Embryonic facial prominence (tissue), 1 donor: Measurements from ENCODE around the gene RBM39.
"Not testable (repeated sequence)": the region's sequence is repeated elsewhere in the genome, so short reads cannot be mapped to it uniquely, and the experiment has no call there.

Experiments used
- DNase-seq: peaks from one replicate; pipeline ENCODE4 v3.0.0-alpha.2; 2016; ENCODE audit errors: extremely low spot score

The RBM39 gene

GRCh38 chr20:35706591-35707529 lies 35.2 kb downstream of the RBM39 start:
- DNase-seq: not testable (repeated sequence)

DNA sequence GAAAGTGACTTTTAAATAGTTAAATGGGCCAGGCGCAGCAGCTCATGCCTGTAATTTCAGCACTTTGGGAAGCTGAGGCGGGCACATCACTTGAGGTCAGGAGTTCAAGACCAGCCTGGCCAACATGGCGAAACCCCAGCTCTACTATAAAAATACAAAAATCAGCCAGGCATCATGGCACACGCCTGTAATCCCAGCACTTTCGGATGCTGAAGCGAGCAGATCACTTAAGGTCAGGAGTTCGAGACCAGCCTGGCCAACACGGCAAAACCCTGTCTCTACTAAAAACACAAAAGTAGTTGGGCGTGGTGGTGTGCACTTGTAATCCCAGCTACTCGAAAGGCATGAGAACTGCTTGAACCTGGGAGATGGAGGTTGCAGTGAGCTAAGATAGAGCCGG lies 36.2 kb downstream of the RBM39 start:
- DNase-seq: not testable (repeated sequence)

DNA sequence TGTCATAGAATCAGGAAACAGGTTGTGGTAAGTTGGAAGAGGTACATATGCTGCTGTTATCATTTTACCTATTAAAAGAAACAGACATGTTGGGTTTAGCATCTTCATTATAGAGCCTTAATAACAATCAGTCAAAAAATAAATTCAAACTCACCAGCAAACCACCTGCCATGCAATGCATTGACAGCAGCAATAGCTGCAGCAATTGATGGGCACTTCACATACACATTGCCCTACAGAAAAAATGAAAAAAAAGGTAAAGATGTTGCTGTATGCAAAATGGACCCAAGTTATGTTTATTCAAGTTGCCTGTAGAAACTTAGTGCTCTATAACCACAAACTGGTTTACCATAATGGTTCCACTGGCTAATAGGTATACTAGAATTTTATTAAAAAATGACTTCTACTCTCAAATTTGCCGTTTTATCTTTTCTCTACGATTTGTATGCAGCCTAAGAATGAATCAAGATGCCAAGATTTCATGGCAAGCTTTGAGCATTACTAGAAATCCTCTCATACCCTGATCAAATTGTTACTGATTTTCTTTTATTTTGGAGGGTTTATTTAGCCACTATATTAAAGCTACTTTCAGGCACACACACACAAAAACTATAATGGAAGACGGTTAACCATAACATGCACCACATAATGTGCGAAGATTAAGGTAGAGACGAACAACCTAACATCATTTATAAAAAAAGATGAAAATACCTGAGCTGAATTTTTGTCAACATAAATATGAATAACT lies 37.4 kb downstream of the RBM39 start:
- DNase-seq: no peak

- no peak for DNase-seq
Observed at GRCh38 chr20:35702824-35703695, 39.0 kb downstream of the RBM39 start.

DNA sequence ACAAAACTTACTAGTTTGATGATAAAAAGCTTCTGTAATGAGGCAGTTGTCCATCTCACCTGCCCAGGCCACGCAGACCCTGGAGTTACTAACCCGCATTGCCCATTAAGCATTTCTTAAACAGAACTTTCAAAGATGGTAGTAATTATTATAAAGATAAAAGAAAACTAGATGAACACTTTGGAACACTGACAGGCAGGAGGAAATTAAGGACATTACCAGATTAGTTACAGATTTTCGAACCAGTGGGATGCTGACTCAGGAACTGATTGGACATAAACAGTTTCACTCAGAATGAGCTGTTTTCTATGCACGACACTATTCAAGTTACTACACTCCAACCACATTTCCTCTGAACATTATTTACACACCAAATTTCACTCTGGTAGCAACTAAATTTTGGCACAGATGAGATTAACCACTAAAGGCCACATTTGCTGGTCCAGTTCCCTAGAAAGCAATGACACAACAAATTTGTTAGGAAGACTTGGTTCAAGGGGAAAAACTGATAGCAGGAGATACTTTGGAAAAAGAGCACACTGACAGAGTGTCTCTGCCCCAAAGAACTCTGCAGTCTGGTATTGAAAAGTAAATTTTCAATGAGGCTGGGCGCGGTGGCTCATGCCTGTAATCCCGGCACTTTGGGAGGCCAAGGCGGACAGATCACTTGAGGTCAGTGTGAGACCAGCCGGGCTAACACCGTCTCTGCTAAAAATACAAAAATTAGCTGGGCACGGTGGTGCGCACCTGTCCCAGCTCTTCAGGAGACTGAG lies 39.8 kb downstream of the RBM39 start:
- no peak for DNase-seq

GRCh38 chr20:35700625-35701148 lies 41.4 kb downstream of the RBM39 start:
- no peak for DNase-seq

DNA sequence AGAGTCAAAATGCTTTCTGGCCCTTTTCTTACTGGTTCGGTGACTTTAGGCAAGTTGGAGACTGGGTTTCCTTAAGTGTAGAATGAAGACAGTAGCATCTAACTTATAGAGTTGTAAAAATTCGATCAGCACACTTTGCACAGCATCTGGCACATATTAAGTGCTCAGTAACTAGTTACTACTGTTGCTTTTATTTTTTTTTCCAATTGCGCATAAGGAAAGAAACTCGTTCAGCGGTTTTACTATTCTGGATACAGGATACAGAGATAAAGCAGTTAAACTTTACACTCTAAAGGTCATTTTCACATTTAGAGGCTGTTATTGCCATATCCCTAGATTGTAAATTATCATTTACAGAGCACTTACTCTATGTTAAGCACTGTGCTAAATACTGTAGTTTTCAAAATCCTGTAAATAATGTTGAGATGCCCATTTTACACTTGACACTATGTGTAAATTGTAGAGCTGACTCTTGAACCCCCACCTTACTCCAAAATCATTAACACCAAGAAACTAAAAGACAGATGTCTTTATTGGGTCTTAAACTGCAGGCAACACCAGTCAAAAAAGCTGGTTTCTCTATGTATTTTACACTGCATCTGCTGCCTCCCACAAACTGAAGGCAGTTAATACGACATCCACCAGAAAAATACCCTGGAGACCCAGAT lies 42.0 kb downstream of the RBM39 start:
- no peak for DNase-seq

DNA sequence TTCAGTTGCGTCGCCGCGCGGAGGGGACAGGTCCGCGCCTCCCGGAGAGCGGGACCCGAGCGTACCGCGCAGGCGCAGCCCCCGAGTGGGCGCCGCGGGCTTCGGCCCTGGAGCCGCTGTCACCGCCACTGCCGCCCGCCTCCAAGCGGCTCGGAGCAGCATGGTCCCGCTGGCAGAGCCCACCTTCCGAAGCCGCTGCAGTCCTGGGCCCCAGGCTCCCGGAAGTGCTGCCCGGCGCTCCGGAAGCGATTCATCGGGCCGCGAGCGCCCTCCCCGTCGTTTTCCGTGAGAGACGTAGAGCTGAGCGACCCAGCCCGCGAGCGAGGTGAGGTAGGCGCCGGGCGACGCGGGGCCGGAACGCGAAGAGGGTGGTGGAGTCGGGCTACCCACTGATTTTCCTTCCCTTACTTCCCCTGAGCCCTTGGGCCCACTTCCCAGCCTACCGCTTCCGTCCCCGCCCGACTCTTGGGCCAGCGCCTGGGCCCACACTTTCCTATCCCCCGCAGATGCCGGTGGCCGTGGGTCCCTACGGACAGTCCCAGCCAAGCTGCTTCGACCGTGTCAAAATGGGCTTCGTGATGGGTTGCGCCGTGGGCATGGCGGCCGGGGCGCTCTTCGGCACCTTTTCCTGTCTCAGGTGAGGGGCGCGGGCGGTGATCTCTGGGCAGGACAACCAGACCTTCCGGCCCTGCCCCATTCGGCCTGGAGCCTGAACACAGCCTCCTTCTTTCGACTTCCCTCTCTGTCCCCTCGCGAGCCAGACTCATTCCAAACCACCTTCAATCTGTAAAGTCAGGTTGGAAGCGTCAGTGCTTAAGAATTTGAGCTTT lies 42.7 kb downstream of the RBM39 start, which contains the start of the genes NFS1 and ROMO1:
TSS of gene NFS1 (minus strand) at position 226 of the 830 bp plus-strand sequence. CDS start at position 162, 64 bp downstream.
TSS of gene ROMO1 (plus strand) at position 279 of the 830 bp plus-strand sequence. CDS start at position 507, 228 bp downstream.
- peak; percentile 76 for DNase-seq

DNA sequence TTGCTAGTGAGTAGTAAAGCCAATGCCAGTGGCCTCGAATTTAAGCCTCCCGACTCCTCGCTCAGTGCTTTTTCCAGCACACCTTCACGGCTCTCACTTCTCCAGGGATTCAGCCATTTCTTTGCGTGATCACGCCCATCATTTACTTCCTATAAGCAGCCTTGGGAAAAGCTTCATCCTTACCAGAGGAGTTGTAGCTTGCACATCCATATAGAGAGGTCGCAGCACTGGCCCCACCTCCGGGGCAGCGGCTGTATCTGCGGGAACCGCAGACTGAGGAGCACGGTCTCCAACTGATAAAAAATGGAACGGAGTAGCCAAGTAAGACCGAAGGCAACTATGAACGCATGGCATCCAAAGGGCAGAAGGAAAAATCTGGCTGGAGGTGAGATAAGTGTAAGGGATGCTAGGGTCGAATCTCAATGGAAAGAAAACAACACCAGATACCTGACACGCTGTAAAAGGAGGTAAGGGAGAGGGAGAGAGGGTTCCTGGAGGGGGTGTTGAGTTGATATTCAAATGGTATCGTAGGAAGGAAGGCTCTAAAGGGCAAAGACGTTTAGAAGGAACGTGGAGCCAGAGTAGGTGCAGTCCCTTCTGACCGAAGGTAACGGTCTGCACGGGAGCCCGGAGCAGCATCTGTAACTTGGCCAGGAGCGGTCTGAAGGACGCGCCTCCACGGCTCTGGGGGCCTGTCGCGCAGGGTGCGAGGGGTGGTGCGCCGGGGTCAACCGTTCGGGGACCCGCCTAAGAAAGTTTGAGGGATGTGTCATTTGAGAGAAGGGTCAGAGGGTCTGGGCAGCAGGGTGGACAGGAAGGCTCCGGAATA lies 43.5 kb downstream of the RBM39 start:
- no peak for DNase-seq

DNA sequence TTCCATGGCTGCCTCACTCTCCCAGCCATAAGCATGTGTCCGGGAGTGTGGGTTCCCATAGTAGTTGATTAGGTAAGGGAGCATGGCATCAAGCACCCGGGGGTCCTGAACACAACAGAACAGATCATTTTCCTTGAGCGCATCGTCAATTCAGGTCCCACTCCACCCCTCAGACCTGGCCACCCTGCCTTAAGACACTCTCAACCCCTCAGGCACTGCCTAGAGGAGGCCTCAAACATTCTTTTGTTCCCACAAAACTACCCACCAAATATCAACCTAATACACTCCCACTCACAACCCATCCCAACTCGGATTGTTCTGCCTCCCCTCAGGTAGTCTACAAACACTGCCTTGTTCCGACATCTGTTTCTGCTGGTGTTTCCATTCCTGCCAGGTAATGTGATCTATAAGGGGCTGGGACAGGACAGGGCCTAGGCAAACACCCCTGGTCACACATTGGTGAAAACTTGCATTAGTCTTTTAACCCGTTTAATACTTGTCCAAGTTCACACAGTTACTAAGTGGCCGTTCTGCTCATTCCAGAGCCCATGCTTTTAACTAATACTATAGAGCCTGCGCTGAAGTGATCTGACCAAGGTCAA lies 44.3 kb downstream of the RBM39 start:
- DNase-seq: no peak

- DNase-seq: no peak
Observed at GRCh38 chr20:35695978-35696377, 46.1 kb downstream of the RBM39 start.

DNA sequence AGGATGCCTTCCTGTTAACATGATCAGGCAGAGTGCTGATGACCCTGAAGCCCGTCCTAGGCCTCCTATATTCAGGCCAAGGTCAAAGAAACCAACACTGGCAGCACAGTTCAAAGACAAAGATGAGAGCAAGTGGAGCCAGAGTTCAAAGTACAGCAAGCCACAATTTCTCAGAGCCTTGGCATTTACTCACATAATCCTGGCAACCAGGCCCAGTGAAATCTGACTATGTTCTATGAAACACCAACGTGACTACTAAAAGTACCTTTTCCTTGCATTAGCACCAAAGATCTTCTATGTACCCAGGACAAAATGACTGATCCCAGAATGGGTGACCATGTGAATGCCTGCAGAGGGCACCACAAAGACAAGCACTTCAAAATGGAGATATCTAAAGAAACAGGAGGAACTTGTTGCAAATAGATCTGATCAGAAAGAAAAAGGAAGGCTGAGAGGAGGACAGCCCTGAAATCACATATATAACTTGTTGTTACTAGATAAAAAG lies 46.8 kb downstream of the RBM39 start:
- no peak for DNase-seq

GRCh38 chr20:35690265-35690664 lies 51.8 kb downstream of the RBM39 start:
- no peak for DNase-seq

DNA sequence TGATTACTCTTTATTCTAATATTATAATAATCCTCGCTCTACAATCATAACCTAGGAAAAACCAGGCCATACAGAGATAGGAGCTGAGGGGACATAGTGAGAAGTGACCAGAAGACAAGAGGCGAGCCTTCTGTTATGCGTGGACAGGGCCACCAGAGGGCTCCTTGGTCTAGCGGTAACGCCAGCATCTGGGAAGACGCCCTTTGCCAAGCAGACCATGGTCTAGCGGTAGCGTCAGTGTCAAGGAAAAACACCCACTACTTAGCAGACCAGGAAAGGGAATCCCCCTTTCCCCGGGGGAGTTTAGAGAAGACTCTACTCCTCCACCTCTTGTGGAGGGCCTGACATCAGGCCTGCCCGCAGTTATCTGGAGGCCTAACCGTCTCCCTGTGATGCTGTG lies 55.2 kb downstream of the RBM39 start:
- not testable (repeated sequence) for DNase-seq

DNA sequence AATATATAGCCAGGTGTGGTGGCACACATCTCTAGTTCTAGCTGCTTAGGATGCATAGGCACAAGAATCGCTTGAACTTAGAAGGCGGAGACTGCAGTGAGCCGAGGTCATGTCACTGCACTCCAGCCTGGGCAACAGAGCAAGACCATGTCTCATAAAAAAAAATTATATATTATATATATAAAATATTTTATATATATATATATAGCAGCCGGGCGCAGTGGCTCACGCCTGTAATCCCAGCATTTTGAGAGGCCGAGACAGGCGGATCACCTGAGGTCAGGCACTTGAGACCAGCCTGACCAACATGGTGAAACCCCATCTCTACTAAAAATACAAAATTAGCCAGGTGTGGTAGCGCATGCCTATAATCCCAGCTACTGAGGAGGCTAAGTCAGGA lies 56.7 kb downstream of the RBM39 start:
- not testable (repeated sequence) for DNase-seq

GRCh38 chr20:35681960-35682359 lies 60.1 kb downstream of the RBM39 start:
- DNase-seq: no peak

DNA sequence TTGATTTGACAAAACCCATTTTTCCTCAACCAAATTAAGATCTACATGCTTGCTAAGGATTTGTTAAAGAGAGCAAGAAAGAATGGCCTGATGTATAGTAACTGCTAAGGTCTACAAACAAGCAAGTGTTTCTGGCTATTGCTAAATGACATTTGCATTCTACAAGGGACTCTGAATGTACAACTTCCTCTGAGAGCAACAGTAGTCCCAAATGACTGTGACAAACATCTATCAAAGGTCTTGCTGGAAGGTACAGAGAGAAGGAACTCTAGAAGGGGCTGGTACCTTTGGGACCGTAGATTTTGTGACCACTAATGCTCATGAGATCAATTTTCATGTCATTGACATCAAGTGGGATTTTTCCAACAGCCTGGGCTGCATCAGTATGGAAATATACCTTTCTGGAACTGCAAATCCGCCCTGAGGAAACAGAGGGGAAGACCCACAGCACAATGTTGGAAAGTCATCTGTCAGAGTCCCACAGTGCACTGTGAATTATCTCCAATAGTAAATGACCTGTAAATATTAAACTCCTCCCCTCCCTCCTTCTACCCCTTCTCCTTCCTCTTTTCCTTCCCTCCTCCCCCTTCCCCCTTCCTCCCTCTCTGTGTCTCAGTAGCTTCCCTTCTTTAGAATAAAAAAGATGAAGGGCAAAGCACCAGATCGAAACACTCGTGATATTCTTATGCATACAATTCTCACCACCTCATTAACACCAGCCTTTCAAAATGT lies 61.4 kb downstream of the RBM39 start:
- DNase-seq: no peak
